H1 (cell line): ENCODE data around the gene MCF2L. TPM values are rescaled to one million over a fixed set of nuclear protein-coding genes. Genes with fewer than 3 reads are reported as not detected.

Source experiments
- ATF2 ChIP-seq: IDR thresholded peaks from 2 replicates; pipeline ENCODE4 v1.6.1; 2012; ENCODE audit warnings: low read length, inconsistent platforms
- CBX5 ChIP-seq: fragments of 300-800, 300-1000 bp; sonication (generic); IDR thresholded peaks from 2 replicates; pipeline ENCODE4 v1.7.1; 2016; ENCODE audit warnings: antibody characterized with exemption, low read length, low read depth
- CTBP2 ChIP-seq: IDR thresholded peaks from 2 replicates; pipeline ENCODE4 v1.7.0; 2011; ENCODE audit warnings: borderline replicate concordance, mild to moderate bottlenecking, moderate library complexity, mixed read lengths, low read length; ENCODE audit not compliant: insufficient read depth, insufficient read length
- GTF2F1 ChIP-seq: IDR thresholded peaks from 2 replicates; pipeline ENCODE4 v1.6.1; 2012; ENCODE audit warnings: low read depth, low read length, improper control_type of control experiment, borderline replicate concordance
- polyA plus RNA-seq, 7 experiments: library from polyadenylated mRNA; depleted of rRNA in 3 of 7; stranded (reverse) in 5 of 7; unstranded in 2 of 7; fragments of >200 nt in 5 of 7; fragments of 200-250 nt in 2 of 7; gene quantifications; 1 replicate in 5 of 7; 2 replicates in 1 of 7; 4 replicates in 1 of 7; pipeline versions ENCODE4 v1.2.1 to v1.2.3, GENCODE V29; 2011 to 2013; ENCODE audit warnings: missing spikeins in 2 of 7, mixed read lengths in 2 of 7
- total RNA-seq: library from RNA; stranded (reverse); fragmentation: NEBNext Ultra II Directional; extraction: Animal tissue kit (Norgen Biotek cat#: 25700); gene quantifications from 2 replicates; pipeline ENCODE4 v1.2.1, GENCODE V29; 2021

The MCF2L gene
- total and polyA plus RNA-seq, 2 of the 8 experiments (the other 6 are each of a cell fraction or from before 2014, with no cell fraction given) = 10.1 to 24.4 TPM

DNA sequence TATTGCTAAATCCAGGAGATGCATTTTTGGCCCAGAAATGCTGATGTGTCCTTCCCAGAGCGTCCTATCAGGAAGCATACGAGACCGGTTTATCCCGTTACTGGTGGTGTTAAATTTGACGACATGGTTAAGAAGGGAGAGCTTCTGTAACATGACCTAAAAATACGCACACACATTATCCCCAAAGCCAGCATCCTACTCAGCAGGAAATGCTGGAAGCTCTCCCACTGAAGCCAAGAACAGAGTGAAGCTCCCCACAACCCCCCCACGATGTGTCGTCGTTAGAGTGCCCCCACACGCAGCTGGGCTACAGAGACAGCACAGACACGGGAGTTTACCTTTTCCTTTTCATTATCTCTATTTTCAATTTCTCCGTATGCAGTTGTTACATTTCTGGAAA is 45.1 kb upstream of the MCF2L start (continued):
- TF ChIP-seq ATF2 (no peak), GTF2F1 (no peak), CBX5 (no peak), CTBP2 (no peak)
